Ovary (tissue), 9 donors: ENCODE results near the gene PTCH1. TPM values are rescaled to one million over a fixed set of nuclear protein-coding genes. Genes with fewer than 3 reads are reported as not detected.
A peak's percentile ranks its signal among the peaks of the same experiment; 100 is the strongest.

Experiments used
- DNase-seq, 5 donors: peaks; one replicate each; pipeline ENCODE4 v3.0.0-alpha.2; 2019 to 2020
- H3K27ac ChIP-seq, 2 donors: fragments of 200-600 bp; one replicate each; pipeline versions ENCODE4 v1.5.1 to v1.8.0; 2019 to 2022
- H3K27me3 ChIP-seq: fragments of 200-600 bp; one replicate; pipeline ENCODE4 v1.8.0; 2022
- H3K36me3 ChIP-seq: fragments of 200-600 bp; sonication (generic); one replicate; pipeline ENCODE4 v1.5.1; 2019
- H3K4me1 ChIP-seq: one replicate; pipeline ENCODE4 v1.8.1; 2013; ENCODE audit warnings: mild to moderate bottlenecking, moderate library complexity; ENCODE audit not compliant: insufficient read depth
- H3K4me3 ChIP-seq: fragments of 200-600 bp; sonication (generic); one replicate; pipeline ENCODE4 v1.5.1; 2017
- H3K9me3 ChIP-seq, 2 donors: fragments of 200-600 bp in 1 of 2; sonication (generic) in 1 of 2; one replicate each; pipeline versions ENCODE4 v1.5.1 to v1.8.1; 2013 to 2019; ENCODE audit warnings: mild to moderate bottlenecking in 1 of 2, moderate library complexity in 1 of 2
- EP300 ChIP-seq: sonication (generic); formaldehyde crosslinking; IDR thresholded peaks from one replicate; pipeline ENCODE4 v1.6.1; 2017; ENCODE audit warnings: antibody characterized with exemption
- POLR2A ChIP-seq: fragments of 450-650 bp; IDR thresholded peaks from one replicate; pipeline ENCODE4 v1.6.1; 2017; ENCODE audit warnings: antibody characterized with exemption, mild to moderate bottlenecking, moderate library complexity
- WGBS, 3 donors: extraction: QIAGEN DNeasy Blood & Tissue Kit in 1 of 3; methylation state at CpG; one replicate each; pipeline versions ENCODE4 v1.1.5 to v1.1.7; 2013 to 2017; 5-methylcytosine and 5-hydroxymethylcytosine counted together
- intact Hi-C, 4 donors: fragments of 100-400 bp; cut with DNase I; formaldehyde crosslinking; loops; one replicate each; pipeline versions ENCODE4 v1.11.0 to v1.15.1; 2022 to 2023
- polyA plus RNA-seq, 2 donors: library from polyadenylated mRNA; stranded (reverse); fragments of 200-250 nt in 1 of 2; fragments of 350-450 nt in 1 of 2; fragmentation: Illumina TruSeq in 1 of 2; extraction: RNeasy Lipid Tissue Mini Kit (QIAGEN cat#74804) in 1 of 2; gene quantifications; one replicate each; pipeline ENCODE4 v1.2.3, GENCODE V29; 2013 to 2014
- total RNA-seq, 7 donors: library from RNA; depleted of rRNA in 2 of 7; stranded (reverse); fragments of >200 nt in 2 of 7; fragmentation: NEBNext Ultra II Directional in 3 of 7; extraction: Animal tissue kit (Norgen Biotek cat#: 25700) in 3 of 7; gene quantifications; one replicate each; pipeline versions ENCODE4 v1.1.0 to v1.2.4, GENCODE V29; 2016 to 2023
- TF ChIP-seq, protein P1 (sequence below), 3 donors: fragments of 450-650 bp in 2 of 3; fragments of 200-600 bp in 1 of 3; IDR thresholded peaks; one replicate each; pipeline versions ENCODE4 v1.5.1 to v1.8.0; 2016 to 2022; ENCODE audit warnings: antibody characterized with exemption in 3 of 3, mild to moderate bottlenecking in 1 of 3
- donor health status: DM: no; HTN: no; CAD: no; lungs with moderate emphysema.
- donor health status: DM: no; HTN: no; CAD: no.
- donor health status: Bipolar disorder and iron deficiency.
- donor health status: DM: yes; HTN: yes; CAD: no.
- donor health status: DM: no; HTN: no; CAD: no.
- donor health status: DM: yes; HTN: yes; CAD: no.

The PTCH1 gene
- total and polyA plus RNA-seq, 9 donors, result 6.4 to 24.3 (median 13.5) TPM

DNA sequence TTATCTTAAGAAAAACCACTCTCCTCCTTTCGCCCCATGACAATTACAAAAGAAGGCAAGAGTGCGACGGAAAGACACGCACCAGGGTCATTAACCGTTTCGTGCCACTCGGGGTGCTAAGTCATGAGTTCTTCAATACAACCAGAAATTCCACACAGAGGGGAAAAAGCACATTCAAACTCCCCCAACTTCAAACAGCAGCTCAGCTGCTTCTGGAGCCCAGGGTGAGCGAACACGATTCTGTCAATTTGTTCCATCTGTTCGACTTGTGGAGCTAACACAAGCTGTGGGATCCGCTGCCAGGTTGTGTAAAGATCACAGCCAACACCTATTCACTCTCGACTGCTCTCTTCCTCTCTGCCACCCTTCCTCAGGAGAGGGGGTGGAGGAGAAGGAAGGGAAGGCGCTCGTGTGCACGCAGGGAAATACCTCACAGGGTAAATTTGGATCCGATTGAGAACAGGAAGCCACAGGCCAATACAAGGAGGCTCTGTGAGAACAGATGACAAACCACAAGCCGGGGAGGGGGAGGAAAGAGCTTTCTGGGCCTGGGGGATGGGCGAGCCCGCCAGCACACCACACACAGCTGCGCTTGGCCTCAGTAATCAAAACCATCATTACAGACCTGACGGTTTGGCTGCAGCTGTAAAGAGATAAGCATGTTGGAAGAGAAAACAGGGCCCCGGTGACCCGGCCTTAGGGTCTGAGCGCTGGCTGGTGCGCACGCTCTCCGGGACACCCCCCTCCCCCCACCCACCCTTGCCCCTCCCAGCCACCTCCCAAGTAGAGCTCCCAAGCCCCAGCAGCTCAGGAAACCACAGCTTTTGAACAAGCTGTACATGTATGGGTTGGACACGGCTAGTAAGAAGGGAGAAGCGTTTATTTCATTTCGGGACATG, 54.3 kb downstream of the PTCH1 start:
- H3K4me3 ChIP-seq, result no peak overlapping the region
- WGBS, 3 donors, result 4 to 12% (median 6%) methylated on average over 30 of the region's 30 CpGs
- H3K4me1 ChIP-seq, result peaks cover 9% of the 10 kb centered on the region
- no peaks in the 10 kb centered on the region for H3K36me3 ChIP-seq
- no peaks in the 10 kb centered on the region for H3K27me3 ChIP-seq
- H3K27ac ChIP-seq, result peak overlapping the region in 1 of 2 donors; percentile 41
- TF ChIP-seq EP300 (no peak), POLR2A (no peak)
- TF ChIP-seq, protein P1, sequence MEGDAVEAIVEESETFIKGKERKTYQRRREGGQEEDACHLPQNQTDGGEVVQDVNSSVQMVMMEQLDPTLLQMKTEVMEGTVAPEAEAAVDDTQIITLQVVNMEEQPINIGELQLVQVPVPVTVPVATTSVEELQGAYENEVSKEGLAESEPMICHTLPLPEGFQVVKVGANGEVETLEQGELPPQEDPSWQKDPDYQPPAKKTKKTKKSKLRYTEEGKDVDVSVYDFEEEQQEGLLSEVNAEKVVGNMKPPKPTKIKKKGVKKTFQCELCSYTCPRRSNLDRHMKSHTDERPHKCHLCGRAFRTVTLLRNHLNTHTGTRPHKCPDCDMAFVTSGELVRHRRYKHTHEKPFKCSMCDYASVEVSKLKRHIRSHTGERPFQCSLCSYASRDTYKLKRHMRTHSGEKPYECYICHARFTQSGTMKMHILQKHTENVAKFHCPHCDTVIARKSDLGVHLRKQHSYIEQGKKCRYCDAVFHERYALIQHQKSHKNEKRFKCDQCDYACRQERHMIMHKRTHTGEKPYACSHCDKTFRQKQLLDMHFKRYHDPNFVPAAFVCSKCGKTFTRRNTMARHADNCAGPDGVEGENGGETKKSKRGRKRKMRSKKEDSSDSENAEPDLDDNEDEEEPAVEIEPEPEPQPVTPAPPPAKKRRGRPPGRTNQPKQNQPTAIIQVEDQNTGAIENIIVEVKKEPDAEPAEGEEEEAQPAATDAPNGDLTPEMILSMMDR (IDR thresholded peaks at IDR 0.05), result no peak
- DNase-seq, result peak; percentile 71 to 76 (median 72)
- H3K9me3 ChIP-seq, result no peaks in the 10 kb centered on the region
- intact Hi-C loops, result no loop called here

DNA sequence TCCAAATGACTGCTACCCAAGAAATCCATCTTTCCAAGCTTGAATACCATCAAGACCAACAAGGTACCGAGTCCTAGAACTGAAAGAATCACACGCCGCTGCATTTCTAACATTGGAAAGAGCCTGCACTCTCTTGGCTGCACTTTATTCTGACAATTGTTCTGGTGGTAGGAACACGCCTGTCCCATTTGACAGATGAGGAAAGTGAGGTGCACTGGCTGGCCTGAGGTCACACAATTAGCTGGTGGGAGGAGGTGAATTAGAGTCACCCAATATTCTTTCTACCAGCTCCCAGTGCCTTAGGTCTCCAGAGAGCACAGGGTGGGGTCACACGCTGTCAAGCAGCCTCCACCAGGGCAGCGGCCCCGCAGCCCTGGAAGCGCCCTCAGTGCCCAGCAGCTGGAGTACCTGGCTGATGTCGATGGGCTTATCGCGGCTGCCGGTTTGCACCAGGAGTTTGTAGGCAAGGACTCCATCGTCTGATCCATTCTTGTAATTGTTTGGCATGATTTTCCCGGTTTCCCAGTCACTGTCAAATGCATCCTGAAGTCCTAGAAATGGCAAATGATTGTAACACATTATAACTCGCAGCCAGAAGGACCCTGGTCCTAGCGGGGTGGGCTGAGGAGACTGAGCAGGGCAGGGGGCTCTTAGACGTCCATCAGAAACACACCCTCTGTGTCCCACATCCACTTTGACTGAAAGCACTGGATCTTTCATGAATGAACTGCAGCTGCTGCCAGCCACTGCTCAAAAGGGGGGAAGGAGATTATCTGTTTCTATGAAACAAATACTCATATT, 55.1 kb downstream of the PTCH1 start:
- TF ChIP-seq, protein P1 (IDR thresholded peaks at IDR 0.05), result no peak
- TF ChIP-seq POLR2A (no peak), EP300 (no peak)
- no peak overlapping the region for H3K27ac ChIP-seq
- peaks cover 9% of the 10 kb centered on the region for H3K4me1 ChIP-seq
- no peak overlapping the region for H3K4me3 ChIP-seq
- intact Hi-C loops, result no loop called here
- WGBS, 3 donors, result 79 to 88% (median 82%) methylated on average over 17 of the region's 17 CpGs
- no peaks in the 10 kb centered on the region for H3K9me3 ChIP-seq
- DNase-seq, result no peak
- H3K27me3 ChIP-seq, result no peaks in the 10 kb centered on the region
- H3K36me3 ChIP-seq, result no peaks in the 10 kb centered on the region

DNA sequence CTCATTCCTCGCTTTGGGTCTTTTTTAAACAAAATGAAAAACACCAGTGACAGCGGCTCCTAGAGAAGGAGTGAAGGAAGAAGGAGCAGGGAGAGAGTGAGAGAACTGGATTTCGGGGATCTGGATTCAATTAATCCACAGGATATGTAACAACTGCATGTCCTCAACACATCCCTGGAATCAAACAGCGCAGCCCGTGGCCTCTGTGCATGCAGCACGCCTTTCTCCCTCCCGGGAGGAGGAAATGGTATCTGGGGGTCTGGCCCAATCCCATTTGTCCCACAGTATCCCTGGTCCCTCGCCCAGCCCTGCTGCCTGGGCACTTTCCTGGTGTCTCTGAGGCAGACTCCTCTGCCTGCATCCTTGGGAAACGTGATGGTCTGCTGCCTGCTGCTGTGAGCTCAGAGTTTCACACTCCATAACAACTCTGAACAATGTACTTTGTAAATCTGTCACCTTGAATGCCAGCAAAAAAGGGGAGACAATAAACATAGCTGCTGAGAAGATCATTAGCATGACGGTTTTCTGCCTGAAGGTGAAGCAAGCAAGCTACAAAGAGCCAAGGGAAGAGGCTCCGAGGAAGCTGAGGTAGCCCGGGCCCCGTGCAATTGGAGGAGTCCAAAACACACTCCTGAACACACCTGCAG, 56.1 kb downstream of the PTCH1 start:
- DNase-seq, result no peak
- intact Hi-C loops, result no loop called here
- Histone ChIP-seq H3K27me3 (no peaks in the 10 kb centered on the region), H3K27ac (no peak overlapping the region), H3K4me3 (no peak overlapping the region), H3K36me3 (no peaks in the 10 kb centered on the region), H3K9me3 (no peaks in the 10 kb centered on the region), H3K4me1 (peaks cover 9% of the 10 kb centered on the region)
- TF ChIP-seq POLR2A (no peak), EP300 (no peak)
- TF ChIP-seq, protein P1 (IDR thresholded peaks at IDR 0.05), result no peak
- 68 to 87% (median 81%) methylated on average over 13 of the region's 13 CpGs for WGBS, 3 donors

DNA sequence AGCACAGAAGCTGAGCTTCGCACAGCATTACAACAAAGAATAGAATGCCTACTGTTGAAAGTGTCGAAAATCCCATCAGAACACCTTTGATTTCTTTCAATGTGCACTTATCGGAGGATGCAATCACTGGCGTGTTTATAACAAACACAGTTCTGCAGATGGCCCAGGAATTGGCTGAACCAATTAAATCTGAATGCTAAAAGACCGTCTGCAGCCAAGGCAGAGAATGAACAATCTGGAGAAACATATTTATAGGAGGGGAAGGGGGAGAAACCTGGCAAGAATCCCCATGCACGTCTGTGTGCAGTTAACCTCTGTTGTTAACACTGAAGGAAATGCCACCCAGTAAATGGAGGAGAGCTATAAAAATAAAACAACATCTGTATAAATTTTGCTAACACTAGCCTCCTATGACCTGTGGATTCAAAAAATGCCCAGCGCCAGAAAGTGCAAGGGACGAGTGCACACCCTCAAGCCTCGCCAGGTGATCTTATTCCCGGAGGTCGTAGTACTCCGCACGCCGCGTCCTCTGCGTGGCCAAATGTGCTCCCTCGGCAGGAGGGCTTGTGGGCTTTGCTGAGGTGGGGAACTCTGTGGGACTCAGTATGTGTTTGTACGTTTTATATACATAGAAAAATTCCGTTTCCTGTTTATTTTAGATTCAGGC, 56.8 kb downstream of the PTCH1 start:
- H3K27me3 ChIP-seq, result no peaks in the 10 kb centered on the region
- H3K9me3 ChIP-seq, result no peaks in the 10 kb centered on the region
- H3K36me3 ChIP-seq, result no peaks in the 10 kb centered on the region
- TF ChIP-seq EP300 (no peak), POLR2A (no peak)
- TF ChIP-seq, protein P1 (IDR thresholded peaks at IDR 0.05), result no peak
- no peak overlapping the region for H3K4me3 ChIP-seq
- no peak overlapping the region for H3K27ac ChIP-seq
- peaks cover 9% of the 10 kb centered on the region for H3K4me1 ChIP-seq
- no peak for DNase-seq
- WGBS, 3 donors, result 61 to 79% (median 78%) methylated on average over 19 of the region's 19 CpGs
- intact Hi-C loops, result no loop called here
